ENCODE results near the gene BAIAP2.

- no peak for TF ChIP-seq ZBTB25 (CRISPR knock-in tag; IDR thresholded peaks at IDR 0.05)
- TF ChIP-seq ATF1 (CRISPR knock-in tag; IDR thresholded peaks at IDR 0.05): no peak
- no peak for TF ChIP-seq FOXM1 (CRISPR knock-in tag; IDR thresholded peaks at IDR 0.05)
- TF ChIP-seq HNF1B (CRISPR knock-in tag; IDR thresholded peaks at IDR 0.05): no peak
- no peak for TF ChIP-seq MAZ (IDR thresholded peaks at IDR 0.05; ENCODE audit: borderline replicate concordance, low read depth, low read length)
- no peak for TF ChIP-seq MAZ (CRISPR knock-in tag; IDR thresholded peaks at IDR 0.05; ENCODE audit: low read depth)
- TF ChIP-seq ZNF503 (CRISPR knock-in tag; IDR thresholded peaks at IDR 0.05): no peak
Observed at GRCh38 chr17:81011951-81012350, 23.0 kb upstream of the BAIAP2 start.
